ENCODE results near the gene DNAJC4. TPM values are rescaled to one million over a fixed set of nuclear protein-coding genes. Genes with fewer than 3 reads are reported as not detected.

Gene DNAJC4
- total and polyA plus RNA-seq, 9 of the 15 experiments (the other 6 are each of a cell fraction or from before 2014, with no cell fraction given), result 4.0 to 32.6 (median 19.9) TPM

- no peak for TF ChIP-seq FOXO4 (CRISPR knock-in tag; IDR thresholded peaks at IDR 0.05)
- TF ChIP-seq LCOR (CRISPR knock-in tag; IDR thresholded peaks at IDR 0.05), result no peak
- TF ChIP-seq NFIX (CRISPR knock-in tag; IDR thresholded peaks at IDR 0.05; ENCODE audit: low read depth), result peak; percentile 69
- TF ChIP-seq MYNN (IDR thresholded peaks at IDR 0.05), result peak; percentile 72; the same call in 1 of the 2 replicates
- no peak for TF ChIP-seq MYNN (CRISPR knock-in tag; IDR thresholded peaks at IDR 0.05)
- TF ChIP-seq E2F1 (CRISPR knock-in tag; IDR thresholded peaks at IDR 0.05), result no peak
- TF ChIP-seq IRF9 (tag; IDR thresholded peaks at IDR 0.05), result no peak
- TF ChIP-seq RBM39 (optimal IDR thresholded peaks at IDR 0.05; ENCODE audit: low read depth, low read length), result no peak
- no peak for TF ChIP-seq YBX1 (IDR thresholded peaks at IDR 0.05)
- no peak for TF ChIP-seq GATAD2A (IDR thresholded peaks at IDR 0.05)
- TF ChIP-seq PHTF2 (CRISPR knock-in tag; IDR thresholded peaks at IDR 0.05), result no peak
- no peak for TF ChIP-seq ZNF449 (CRISPR knock-in tag; IDR thresholded peaks at IDR 0.05)
- TF ChIP-seq POLR2G (IDR thresholded peaks at IDR 0.05; ENCODE audit: low read depth, low read length), result no peak
- TF ChIP-seq ELF2 (CRISPR knock-in tag; IDR thresholded peaks at IDR 0.05), result no peak
- TF ChIP-seq ZBTB7A (IDR thresholded peaks at IDR 0.05; ENCODE audit: borderline replicate concordance, control insufficient read depth, low read depth, low read length), result no peak
- TF ChIP-seq IFI16 (CRISPR knock-in tag; IDR thresholded peaks at IDR 0.05), result no peak
- TF ChIP-seq E2F6 (IDR thresholded peaks at IDR 0.05; ENCODE audit: borderline replicate concordance in 1 of 2, extremely low read depth in 1 of 2, insufficient read depth in 1 of 2, insufficient read length in 1 of 2, low read depth in 1 of 2, low read length in 1 of 2, poor library complexity in 1 of 2, severe bottlenecking in 1 of 2), result no peak
These were observed 25.8 kb upstream of the DNAJC4 start (continued) for GRCh38 chr11:64204464-64204989.
